K562 (cell line): Measurements from ENCODE around the gene CROCC2. TPM values are rescaled to one million over a fixed set of nuclear protein-coding genes. Genes with fewer than 3 reads are reported as not detected.

Source experiments
- ATAC-seq: fragments of 200-7000 bp; cut with Tn5 transposase; 3 replicates; pipeline ENCODE4 v1.9.1; 2020; ENCODE audit warnings: moderate library complexity
- BruUV-seq: library from RNA; stranded (reverse); fragments of 400-500 nt; replicated peaks from 2 replicates; lab custom pipeline; 2021; lab: Mats Ljungman, UMichigan
- CTCF ChIA-PET: fragments of 300-600 bp; formaldehyde crosslinking; extraction: SDS; loops from one replicate; lab custom pipeline; 2021; ENCODE audit warnings: low intra/inter-chr PET ratio; lab: Yijun Ruan, JAX
- POLR2A ChIA-PET: fragments of 300-600, 350-650 bp; sonication (Branson Sonifier 250); formaldehyde crosslinking; extraction: SDS; loops from one replicate; lab custom pipeline; 2021; ENCODE audit warnings: antibody characterized with exemption, inconsistent platforms; lab: Yijun Ruan, JAX
- DNase-seq, 4 experiments: peaks; one replicate each; pipeline versions ENCODE4 v3.0.0 to v3.0.0-alpha.2; 2011 to 2018; ENCODE audit warnings: low spot score in 3 of 4, mixed read lengths in 3 of 4; ENCODE audit errors: extremely low read depth in 1 of 4
- FAIRE-seq: peaks from 2 replicates; lab custom pipeline; 2011; peaks lifted over from hg19 to GRCh38; lab: Jason Lieb, UNC
- H2AFZ ChIP-seq: 2 replicates; pipeline ENCODE4 v1.6.0; 2011; ENCODE audit warnings: low read depth, low read length, control low read depth, inconsistent platforms
- H3K27ac ChIP-seq: fragments of 200-600 bp; 3 replicates; pipeline ENCODE4 v1.8.0; 2011; ENCODE audit warnings: low read depth, mild to moderate bottlenecking, control low read depth, inconsistent platforms, low read length, moderate library complexity, mixed read lengths; ENCODE audit errors: extremely low read depth
- H3K27me3 ChIP-seq, 2 experiments: fragments of 300-600 bp in 1 of 2; 2 replicates in 1 of 2; 3 replicates in 1 of 2; pipeline versions ENCODE4 v1.6.0 to v1.8.0; 2011; ENCODE audit warnings: inconsistent platforms in 2 of 2, low read length in 2 of 2, mild to moderate bottlenecking in 1 of 2, mixed read lengths in 1 of 2, moderate library complexity in 1 of 2; ENCODE audit not compliant: control insufficient read depth in 2 of 2, insufficient read depth in 2 of 2
- H3K36me3 ChIP-seq: fragments of 300-600 bp; 3 replicates; pipeline ENCODE4 v1.8.0; 2011; ENCODE audit warnings: mild to moderate bottlenecking, low read length, inconsistent platforms; ENCODE audit not compliant: control insufficient read depth, insufficient read depth
- H3K4me1 ChIP-seq, 2 experiments: fragments of 200-600 bp in 1 of 2; replicated peaks in 1 of 2; 2 replicates in 1 of 2; 3 replicates in 1 of 2; pipeline versions ENCODE4 v1.5.1 to v1.8.0; 2011; ENCODE audit warnings: inconsistent platforms in 2 of 2, low read length in 2 of 2, mild to moderate bottlenecking in 1 of 2, mixed read lengths in 1 of 2, moderate library complexity in 1 of 2; ENCODE audit not compliant: control insufficient read depth in 2 of 2, insufficient read depth in 2 of 2
- H3K4me2 ChIP-seq: 2 replicates; pipeline ENCODE4 v1.6.1; 2011; ENCODE audit warnings: low read length, control low read depth, inconsistent platforms, mixed read lengths; ENCODE audit not compliant: insufficient read depth
- H3K4me3 ChIP-seq: fragments of 200-600 bp; sonication (generic), shearing (Covaris generic); 2 replicates; pipeline ENCODE4 v1.5.1; 2016; ENCODE audit warnings: control low read depth, inconsistent platforms
- H3K79me2 ChIP-seq: fragments of 200-600 bp; 3 replicates; pipeline ENCODE4 v1.8.0; 2011; ENCODE audit warnings: low read length, inconsistent platforms; ENCODE audit not compliant: control insufficient read depth, insufficient read depth
- H3K9ac ChIP-seq, 2 experiments: 2 replicates each; pipeline versions ENCODE4 v1.6.0 to v1.6.1; 2011; ENCODE audit warnings: low read depth in 2 of 2, low read length in 2 of 2, control low read depth in 1 of 2, inconsistent platforms in 1 of 2, mild to moderate bottlenecking in 1 of 2, mixed read lengths in 1 of 2; ENCODE audit not compliant: insufficient read depth in 1 of 2
- H3K9me1 ChIP-seq: one replicate; pipeline ENCODE4 v1.6.0; 2011; ENCODE audit warnings: inconsistent platforms, mild to moderate bottlenecking, low read length, moderate library complexity; ENCODE audit not compliant: control insufficient read depth, insufficient read depth
- H3K9me3 ChIP-seq: replicated peaks from 2 replicates; pipeline ENCODE4 v1.5.1; 2011; ENCODE audit warnings: low read depth, low read length, inconsistent platforms; ENCODE audit not compliant: control insufficient read depth, insufficient read depth
- H4K20me1 ChIP-seq: replicated peaks from 2 replicates; pipeline ENCODE4 v1.6.1; 2011; ENCODE audit warnings: low read length, inconsistent platforms, mixed read lengths; ENCODE audit not compliant: control insufficient read depth, insufficient read depth
- BRF2 ChIP-seq: IDR thresholded peaks from 3 replicates; pipeline ENCODE4 v1.6.1; 2011; ENCODE audit warnings: borderline replicate concordance, mild to moderate bottlenecking; ENCODE audit not compliant: insufficient read length, insufficient read depth
- GTF2A2 ChIP-seq: IDR thresholded peaks from 2 replicates; pipeline ENCODE4 v1.6.1; 2016; ENCODE audit warnings: mild to moderate bottlenecking, missing genetic modification characterization, missing compliant biosample characterization
- ZNF263 ChIP-seq: sonication (generic); formaldehyde crosslinking; IDR thresholded peaks from 2 replicates; pipeline ENCODE4 v1.8.0; 2022; ENCODE audit warnings: mild to moderate bottlenecking, missing genetic modification reagents, borderline replicate concordance
- WGBS: fragments of 100-300 bp; shearing (Covaris generic); methylation state at CpG from one replicate; pipeline ENCODE4 v1.1.6; 2016; ENCODE audit warnings: low coverage, mixed read lengths; ENCODE audit not compliant: insufficient coverage; ENCODE audit errors: missing lambda C conversion rate; 5-methylcytosine and 5-hydroxymethylcytosine counted together
- in situ Hi-C: fragments of 300-500 bp; cut with MboI; formaldehyde crosslinking; loops from 4 replicates; pipeline ENCODE4 v1.15.0; 2018; ENCODE audit warnings: inconsistent platforms, mixed read lengths
- intact Hi-C: fragments of 100-400 bp; cut with micrococcal nuclease; formaldehyde crosslinking; loops from 2 replicates; pipeline ENCODE4 v1.14.2; 2022
- polyA plus RNA-seq, 8 experiments: library from polyadenylated mRNA; depleted of rRNA in 4 of 8; stranded (reverse) in 5 of 8; unstranded in 3 of 8; fragments of >200 nt; fragmentation: Nextera tagmentation in 2 of 8; fragmentation: Illumina TruSeq in 1 of 8; extraction: Ambion mirVana in 2 of 8; extraction: Trizol in 1 of 8; gene quantifications; 2 replicates each; pipeline versions ENCODE4 v1.2.1 to v1.2.3, GENCODE V29; 2011 to 2014; ENCODE audit warnings: inconsistent platforms in 1 of 8, missing spikeins in 1 of 8
- total RNA-seq, 7 experiments: library from RNA; depleted of rRNA in 6 of 7; stranded (reverse); fragments of >200 nt in 6 of 7; fragmentation: Illumina TruSeq in 2 of 7; extraction: Trizol in 2 of 7; gene quantifications; 2 replicates each; pipeline versions ENCODE4 v1.2.1 to v1.2.3, GENCODE V29; 2011 to 2021; ENCODE audit warnings: low replicate concordance in 1 of 7
- TF ChIP-seq, protein P1 (sequence below): fragments of 250-450 bp; sonication (Bioruptor Pico); IDR thresholded peaks from 2 replicates; pipeline ENCODE4 v1.5.0; 2021

CROCC2 gene
- total and polyA plus RNA-seq, 9 of the 15 experiments (the other 6 are each of a cell fraction or from before 2014, with no cell fraction given) = not detected

DNA sequence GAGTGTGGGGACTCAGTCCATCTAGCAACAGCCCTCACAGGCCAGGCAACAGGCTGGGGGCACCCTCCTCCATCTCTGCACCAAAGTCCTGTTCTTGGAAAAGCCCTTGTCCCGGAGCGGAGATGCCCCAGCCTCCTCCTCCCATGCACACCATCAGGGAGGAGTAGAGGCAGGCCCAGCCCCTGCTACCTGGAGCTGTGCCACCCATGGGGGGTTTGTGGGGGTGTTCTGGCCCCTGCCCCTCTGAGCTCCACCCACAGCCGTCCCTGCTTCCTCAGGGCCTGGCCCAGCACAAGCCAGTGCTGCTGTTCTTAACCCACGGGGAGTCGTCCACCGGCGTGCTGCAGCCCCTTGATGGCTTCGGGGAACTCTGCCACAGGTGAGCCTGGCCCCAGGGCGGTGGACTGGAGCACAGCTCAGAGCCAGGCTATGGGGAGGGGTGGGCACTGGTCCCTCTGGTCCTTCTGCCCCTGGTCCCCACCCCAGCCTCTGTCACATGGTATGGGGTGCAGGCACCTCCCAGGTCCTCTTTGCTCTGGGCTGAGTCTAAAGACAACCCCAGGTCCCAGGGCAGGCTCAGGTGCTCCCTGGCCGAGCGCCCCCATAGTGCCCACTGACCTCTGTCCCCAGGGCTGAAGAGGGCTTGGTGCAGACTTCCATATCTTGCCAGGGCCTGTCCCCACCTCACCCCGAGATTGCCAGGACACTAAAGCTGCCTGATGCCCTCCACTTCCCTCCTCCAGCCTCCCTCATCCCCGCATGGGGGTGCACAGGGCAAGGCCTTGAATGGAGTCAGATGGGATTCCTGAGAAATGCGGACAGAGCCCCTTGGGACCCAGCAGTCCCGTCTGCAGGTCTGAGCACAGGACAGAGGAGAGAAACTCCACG is 34.8 kb upstream of the CROCC2 start (continued):
- TF ChIP-seq, protein P1, sequence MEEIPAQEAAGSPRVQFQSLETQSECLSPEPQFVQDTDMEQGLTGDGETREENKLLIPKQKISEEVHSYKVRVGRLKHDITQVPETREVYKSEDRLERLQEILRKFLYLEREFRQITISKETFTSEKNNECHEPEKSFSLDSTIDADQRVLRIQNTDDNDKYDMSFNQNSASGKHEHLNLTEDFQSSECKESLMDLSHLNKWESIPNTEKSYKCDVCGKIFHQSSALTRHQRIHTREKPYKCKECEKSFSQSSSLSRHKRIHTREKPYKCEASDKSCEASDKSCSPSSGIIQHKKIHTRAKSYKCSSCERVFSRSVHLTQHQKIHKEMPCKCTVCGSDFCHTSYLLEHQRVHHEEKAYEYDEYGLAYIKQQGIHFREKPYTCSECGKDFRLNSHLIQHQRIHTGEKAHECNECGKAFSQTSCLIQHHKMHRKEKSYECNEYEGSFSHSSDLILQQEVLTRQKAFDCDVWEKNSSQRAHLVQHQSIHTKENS (CRISPR knock-in tag) = no peak
- no peak for TF ChIP-seq BRF2

DNA sequence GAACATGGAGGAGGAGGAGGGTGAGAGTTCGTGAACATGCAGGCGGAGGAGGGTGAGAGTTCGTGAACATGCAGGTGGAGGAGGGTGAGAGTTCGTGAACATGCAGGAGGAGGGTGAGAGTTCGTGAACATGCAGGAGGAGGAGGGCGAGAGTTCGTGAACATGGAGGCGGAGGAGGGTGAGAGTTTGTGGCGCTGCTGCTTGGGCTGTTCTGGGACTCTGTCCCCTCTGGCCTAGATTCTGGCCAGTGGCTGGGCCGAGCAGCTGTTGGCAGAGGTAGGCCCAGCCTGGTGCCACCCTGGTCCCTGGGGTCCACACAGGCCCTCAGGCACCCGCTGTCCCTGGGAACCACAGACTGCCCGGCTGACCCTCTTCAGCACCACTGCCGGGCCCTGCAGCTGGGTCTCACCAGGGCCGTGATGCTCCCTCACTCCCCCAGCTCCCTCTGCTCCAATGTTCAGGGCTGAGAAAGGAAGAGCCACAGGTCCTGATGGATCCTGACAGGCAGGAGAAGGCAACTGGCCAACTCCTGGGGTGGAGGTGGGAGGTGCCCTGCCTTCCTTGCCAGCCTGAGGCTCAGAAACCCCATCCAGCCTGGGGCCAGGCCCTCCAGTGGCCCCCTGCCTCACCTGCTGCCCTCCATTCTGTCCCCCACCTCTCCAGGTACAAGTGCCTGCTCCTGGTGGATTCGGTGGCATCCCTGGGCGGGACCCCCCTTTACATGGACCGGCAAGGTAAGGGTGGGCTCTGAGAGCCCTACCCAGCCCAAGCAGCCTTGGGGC is 33.6 kb upstream of the CROCC2 start:
- no TSS peak for BruUV-seq
- no peaks in the 10 kb centered on the region for H3K9me1 ChIP-seq
- no peaks in the 10 kb centered on the region for H3K9me3 ChIP-seq
- H3K9ac ChIP-seq = no peak overlapping the region
- H2AFZ ChIP-seq = no peak overlapping the region
- TF ChIP-seq GTF2A2 (tag) (no peak), ZNF263 (peak; percentile 82)
- H3K79me2 ChIP-seq = no peaks in the 10 kb centered on the region
- in situ Hi-C loops = no loop called here
- no peak overlapping the region for H3K27ac ChIP-seq
- ChIA-PET CTCF (no interaction called here), POLR2A (no interaction called here)
- H3K4me2 ChIP-seq = no peak overlapping the region
- no peak for ATAC-seq
- no peaks in the 10 kb centered on the region; a peak in 2 of 5 replicates for H3K4me1 ChIP-seq
- WGBS = under 1% methylated on average over 8 of the region's 17 CpGs
- FAIRE-seq = no peak
- no peaks in the 10 kb centered on the region for H4K20me1 ChIP-seq
- no peak for DNase-seq
- peaks cover 3 to 47% of the 10 kb centered on the region in 2 experiments; a peak in 3 of 5 replicates for H3K27me3 ChIP-seq
- no peak overlapping the region for H3K4me3 ChIP-seq
- intact Hi-C loops = no loop called here
- no peaks in the 10 kb centered on the region for H3K36me3 ChIP-seq
